Measurements from ENCODE around the gene HM13. TPM values are rescaled to one million over a fixed set of nuclear protein-coding genes. Genes with fewer than 3 reads are reported as not detected.

Gene HM13
- total RNA-seq, 2 donors from 2014 or later: 107 to 179 TPM

DNA sequence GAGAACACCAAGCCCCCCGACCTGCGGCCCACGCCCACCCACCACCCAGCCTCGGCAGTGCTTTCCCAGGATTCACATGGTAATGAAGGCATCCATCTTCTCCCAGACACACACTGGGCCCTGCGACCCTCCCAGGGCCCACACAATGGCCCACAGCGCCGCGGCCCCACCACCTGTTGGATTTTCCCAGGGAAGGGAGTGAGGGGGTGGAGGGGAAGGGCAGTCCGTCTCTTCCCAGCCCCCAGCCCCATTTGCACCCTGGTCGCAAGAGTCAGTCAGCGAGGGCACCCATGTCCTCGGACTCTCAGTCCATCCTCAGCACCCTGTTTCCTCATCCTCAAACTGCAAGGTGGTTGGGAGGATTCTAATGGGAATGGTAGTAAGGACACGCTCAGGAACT is 67.1 kb downstream of the HM13 start:
- Histone ChIP-seq H3K36me3 (no peaks in the 10 kb centered on the region), H3K9me3 (no peaks in the 10 kb centered on the region), H3K4me3 (no peak overlapping the region), H3K27me3 (no peaks in the 10 kb centered on the region), H3K27ac (no peak overlapping the region), H3K9ac (ENCODE audit: low read depth in 2 of 2, low read length in 2 of 2) (no peak overlapping the region), H3K4me1 (no peaks in the 10 kb centered on the region)
- TF ChIP-seq, protein P1, sequence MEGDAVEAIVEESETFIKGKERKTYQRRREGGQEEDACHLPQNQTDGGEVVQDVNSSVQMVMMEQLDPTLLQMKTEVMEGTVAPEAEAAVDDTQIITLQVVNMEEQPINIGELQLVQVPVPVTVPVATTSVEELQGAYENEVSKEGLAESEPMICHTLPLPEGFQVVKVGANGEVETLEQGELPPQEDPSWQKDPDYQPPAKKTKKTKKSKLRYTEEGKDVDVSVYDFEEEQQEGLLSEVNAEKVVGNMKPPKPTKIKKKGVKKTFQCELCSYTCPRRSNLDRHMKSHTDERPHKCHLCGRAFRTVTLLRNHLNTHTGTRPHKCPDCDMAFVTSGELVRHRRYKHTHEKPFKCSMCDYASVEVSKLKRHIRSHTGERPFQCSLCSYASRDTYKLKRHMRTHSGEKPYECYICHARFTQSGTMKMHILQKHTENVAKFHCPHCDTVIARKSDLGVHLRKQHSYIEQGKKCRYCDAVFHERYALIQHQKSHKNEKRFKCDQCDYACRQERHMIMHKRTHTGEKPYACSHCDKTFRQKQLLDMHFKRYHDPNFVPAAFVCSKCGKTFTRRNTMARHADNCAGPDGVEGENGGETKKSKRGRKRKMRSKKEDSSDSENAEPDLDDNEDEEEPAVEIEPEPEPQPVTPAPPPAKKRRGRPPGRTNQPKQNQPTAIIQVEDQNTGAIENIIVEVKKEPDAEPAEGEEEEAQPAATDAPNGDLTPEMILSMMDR (IDR thresholded peaks at IDR 0.05): no peak
- intact Hi-C loops (cut with DNase I): no loop called here
- DNase-seq: no peak

DNA sequence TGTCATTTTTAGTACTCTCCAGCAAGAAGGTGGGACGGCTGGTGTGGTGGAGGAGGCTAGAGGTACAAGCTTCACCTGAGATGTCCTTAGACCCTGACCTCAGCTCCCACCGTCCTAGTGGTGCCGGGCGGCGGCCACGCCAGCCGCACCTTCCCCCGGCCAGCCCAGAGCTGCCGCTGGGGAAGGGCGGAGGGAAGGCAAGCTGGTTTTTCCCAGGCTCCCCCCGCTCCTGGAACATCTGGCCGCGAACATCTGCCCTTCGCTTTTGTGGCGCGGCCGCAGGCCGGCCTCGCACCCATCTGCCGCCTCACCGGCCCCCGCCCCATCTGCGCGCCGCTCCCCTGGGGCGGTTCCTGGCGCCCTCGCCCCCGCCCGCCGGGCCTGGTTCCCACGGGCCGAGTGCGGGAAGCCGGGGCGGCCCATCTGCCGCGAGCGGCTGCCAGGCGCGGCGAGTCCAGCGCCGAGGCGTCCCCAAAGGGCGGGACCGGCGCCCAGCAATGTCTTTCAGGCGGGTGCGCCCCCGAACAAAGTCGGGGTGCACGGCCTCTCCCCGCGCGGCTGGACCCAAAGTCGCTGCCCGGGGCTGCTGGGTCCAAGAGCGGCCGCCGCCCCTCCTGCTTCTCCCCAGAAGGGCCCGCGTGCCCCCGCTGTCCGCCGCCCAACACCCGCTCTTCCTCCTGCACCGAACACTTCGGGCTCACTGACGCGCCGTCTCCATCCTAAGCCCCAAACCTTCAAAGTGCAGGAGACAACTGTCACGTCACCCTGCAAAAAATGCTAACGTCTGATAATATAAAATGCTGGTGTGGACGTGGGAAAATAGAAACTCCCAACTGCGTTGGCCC is 73.5 kb downstream of the HM13 start:
- H3K9ac ChIP-seq (ENCODE audit: low read depth in 2 of 2, low read length in 2 of 2): peak overlapping the region; percentile 67 to 92
- TF ChIP-seq, protein P1 (IDR thresholded peaks at IDR 0.05): no peak
- intact Hi-C loops (cut with DNase I): no loop called here
- no peaks in the 10 kb centered on the region for H3K4me1 ChIP-seq
- H3K36me3 ChIP-seq: no peaks in the 10 kb centered on the region
- H3K4me3 ChIP-seq: peak overlapping the region; percentile 46
- H3K27ac ChIP-seq: peak overlapping the region; percentile 62
- no peaks in the 10 kb centered on the region for H3K9me3 ChIP-seq
- H3K27me3 ChIP-seq: no peaks in the 10 kb centered on the region
- peak; percentile 65 for DNase-seq

DNA sequence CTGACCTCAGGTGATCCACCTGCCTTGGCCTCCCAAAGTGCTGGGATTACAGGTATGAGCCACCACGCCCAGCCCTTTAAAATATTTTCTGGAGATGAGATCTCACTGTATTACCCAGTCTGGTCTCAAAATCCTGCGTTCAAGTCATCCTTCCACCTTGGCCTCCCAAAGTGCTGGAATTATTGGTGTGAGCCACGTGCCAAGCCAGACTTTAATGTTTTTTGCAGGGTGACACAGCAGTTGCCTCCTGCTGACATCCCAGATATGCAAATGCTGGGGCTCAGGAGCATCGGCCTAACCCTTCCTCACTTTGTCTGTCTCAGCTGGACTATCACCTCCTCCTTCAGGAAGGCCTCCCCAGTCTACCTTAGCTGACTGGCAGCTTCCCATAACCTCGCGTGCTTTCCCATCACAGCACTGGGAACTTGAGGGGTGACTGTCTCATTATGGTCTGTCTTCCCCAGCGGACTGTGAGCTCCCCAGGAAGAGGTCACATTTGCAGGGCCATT is 76.5 kb downstream of the HM13 start:
- Histone ChIP-seq H3K27me3 (no peaks in the 10 kb centered on the region), H3K4me1 (peaks cover 6% of the 10 kb centered on the region), H3K36me3 (no peaks in the 10 kb centered on the region), H3K9me3 (no peaks in the 10 kb centered on the region), H3K9ac (ENCODE audit: low read depth in 2 of 2, low read length in 2 of 2) (no peak overlapping the region), H3K4me3 (no peak overlapping the region), H3K27ac (no peak overlapping the region)
- TF ChIP-seq, protein P1 (IDR thresholded peaks at IDR 0.05): no peak
- intact Hi-C loops (cut with DNase I): no loop called here
- DNase-seq: no peak

DNA sequence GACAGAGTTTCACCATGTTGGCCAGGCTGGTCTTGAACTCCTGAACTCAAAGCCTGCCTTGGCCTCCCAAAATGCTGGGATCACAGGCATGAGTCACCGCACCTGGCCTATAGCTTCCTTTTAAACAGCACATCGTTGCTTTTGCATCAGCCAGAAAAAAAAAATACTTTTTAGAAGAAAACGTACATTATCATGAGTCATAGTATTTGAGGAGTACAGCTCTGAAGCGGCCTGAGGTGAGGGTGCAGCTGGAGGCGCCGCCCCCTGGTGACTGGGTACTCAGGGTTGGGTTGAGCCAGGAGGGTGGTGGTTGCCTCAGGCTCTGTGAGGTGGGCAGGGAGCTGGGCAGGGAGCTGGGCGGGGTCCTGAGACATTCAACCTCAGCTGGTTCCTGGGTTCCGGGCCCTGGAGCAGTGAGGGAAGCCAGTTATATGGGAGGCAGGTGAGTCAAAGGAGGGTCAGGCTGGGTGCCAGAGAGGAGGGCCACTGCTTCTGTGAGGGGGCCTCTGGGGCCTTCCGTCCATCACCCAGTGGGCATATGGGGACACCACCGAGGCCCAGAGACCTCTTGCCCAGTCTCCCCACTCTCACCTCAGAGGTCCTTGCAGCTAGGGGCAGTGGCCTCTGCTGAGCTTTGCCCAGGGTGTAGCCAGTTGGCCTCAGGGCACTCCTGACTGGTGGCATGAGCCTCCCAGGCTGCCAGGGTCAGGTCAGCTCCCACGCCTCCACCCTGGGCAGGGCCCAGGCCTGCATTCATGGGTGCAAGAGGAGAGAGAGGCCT is 79.2 kb downstream of the HM13 start:
- intact Hi-C loops (cut with DNase I): no loop called here
- Histone ChIP-seq H3K9ac (ENCODE audit: low read depth in 2 of 2, low read length in 2 of 2) (peak overlapping the region; percentile 19 to 84), H3K27ac (peak overlapping the region; percentile 76), H3K36me3 (no peaks in the 10 kb centered on the region), H3K4me1 (peaks cover 16% of the 10 kb centered on the region), H3K27me3 (no peaks in the 10 kb centered on the region), H3K9me3 (no peaks in the 10 kb centered on the region), H3K4me3 (no peak overlapping the region)
- TF ChIP-seq, protein P1 (IDR thresholded peaks at IDR 0.05): no peak
- peak; percentile 94 for DNase-seq

DNA sequence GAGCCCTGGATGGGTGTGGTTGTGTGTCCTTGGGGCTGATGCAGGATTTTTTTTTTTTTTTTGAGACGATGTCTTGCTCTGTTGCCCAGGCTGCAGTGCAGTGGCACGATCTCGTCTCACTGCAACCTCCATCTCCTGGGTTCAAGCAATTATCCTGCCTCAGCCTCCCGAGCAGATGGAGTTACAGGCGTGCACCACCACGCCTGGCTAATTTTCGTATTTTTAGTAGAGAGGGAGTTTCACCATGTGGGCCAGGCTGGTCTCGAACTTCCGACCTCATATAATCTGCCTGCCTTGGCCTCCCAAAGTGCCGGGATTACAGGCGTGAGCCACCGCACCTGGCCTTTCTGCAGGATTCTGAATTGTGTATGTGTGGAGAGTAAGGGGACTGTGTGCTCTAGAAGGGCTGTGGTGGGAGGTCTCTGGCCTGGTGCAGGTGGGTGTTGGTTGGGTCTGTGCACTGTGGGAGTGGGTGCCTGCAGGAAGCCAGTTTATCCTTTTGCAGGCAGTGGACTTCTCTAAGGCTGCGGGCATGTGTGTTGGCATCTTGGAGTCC is 79.8 kb downstream of the HM13 start:
- DNase-seq: no peak
- H3K27ac ChIP-seq: peak overlapping the region; percentile 76
- H3K4me1 ChIP-seq: peaks cover 16% of the 10 kb centered on the region
- H3K9me3 ChIP-seq: no peaks in the 10 kb centered on the region
- intact Hi-C loops (cut with DNase I): no loop called here
- H3K36me3 ChIP-seq: no peaks in the 10 kb centered on the region
- no peak overlapping the region for H3K4me3 ChIP-seq
- peak overlapping the region; percentile 59 to 84 for H3K9ac ChIP-seq (ENCODE audit: low read depth in 2 of 2, low read length in 2 of 2)
- TF ChIP-seq, protein P1 (IDR thresholded peaks at IDR 0.05): no peak
- H3K27me3 ChIP-seq: no peaks in the 10 kb centered on the region

All from colonic mucosa (tissue), 4 donors.